Upper lobe of right lung (tissue), 1 donor: ENCODE measurements around the gene PRDM16. TPM values are rescaled to one million over a fixed set of nuclear protein-coding genes. Genes with fewer than 3 reads are reported as not detected.

Experiments used
- ATAC-seq: fragments of 200-7000 bp; cut with Tn5 transposase; one replicate; pipeline ENCODE4 v1.9.1; 2020; ENCODE audit warnings: mild to moderate bottlenecking, moderate library complexity
- DNase-seq: peaks from one replicate; pipeline ENCODE4 v3.0.0-alpha.2; 2020
- H3K27ac ChIP-seq: fragments of 200-600 bp; one replicate; pipeline ENCODE4 v1.8.0; 2022
- H3K27me3 ChIP-seq: fragments of 200-600 bp; one replicate; pipeline ENCODE4 v1.8.0; 2022; ENCODE audit warnings: mild to moderate bottlenecking
- H3K36me3 ChIP-seq: fragments of 200-600 bp; one replicate; pipeline ENCODE4 v1.8.0; 2022
- H3K4me1 ChIP-seq: fragments of 200-600 bp; one replicate; pipeline ENCODE4 v1.8.0; 2022
- H3K4me3 ChIP-seq: fragments of 200-600 bp; one replicate; pipeline ENCODE4 v1.8.0; 2022; ENCODE audit warnings: mild to moderate bottlenecking
- H3K9me3 ChIP-seq: fragments of 200-600 bp; one replicate; pipeline ENCODE4 v1.8.0; 2022
- CTCF ChIP-seq: fragments of 200-600 bp; IDR thresholded peaks from one replicate; pipeline ENCODE4 v1.8.0; 2022; ENCODE audit warnings: antibody characterized with exemption
- intact Hi-C: fragments of 100-400 bp; cut with DNase I; formaldehyde crosslinking; loops from one replicate; pipeline ENCODE4 v1.11.0; 2022
- total RNA-seq: library from RNA; stranded (reverse); fragmentation: NEBNext Ultra II Directional; extraction: Animal tissue kit (Norgen Biotek cat#: 25700); gene quantifications from one replicate; pipeline ENCODE4 v1.2.1, GENCODE V29; 2021
- donor health status: DM: no; HTN: yes; CAD: no; lungs with severe emphysema.

Gene PRDM16
- total RNA-seq, 1 donor from 2014 or later = 21.0 TPM

GRCh38 chr1:3383679-3384078, 314.7 kb downstream of the PRDM16 start:
- ATAC-seq (no peak), DNase-seq (no peak)
- no peaks in the 10 kb centered on the region for H3K4me1 ChIP-seq
- H3K27me3 ChIP-seq = peaks cover 2% of the 10 kb centered on the region
- intact Hi-C loops = no loop called here
- no peak for TF ChIP-seq CTCF
- H3K36me3 ChIP-seq = no peaks in the 10 kb centered on the region
- no peak overlapping the region for H3K27ac ChIP-seq
- no peaks in the 10 kb centered on the region for H3K9me3 ChIP-seq
- no peak overlapping the region for H3K4me3 ChIP-seq

GRCh38 chr1:3384407-3384806, 315.4 kb downstream of the PRDM16 start:
- Histone ChIP-seq H3K27ac (no peak overlapping the region), H3K4me1 (no peaks in the 10 kb centered on the region), H3K9me3 (no peaks in the 10 kb centered on the region), H3K27me3 (peaks cover 10% of the 10 kb centered on the region), H3K36me3 (no peaks in the 10 kb centered on the region), H3K4me3 (no peak overlapping the region)
- DNase-seq (no peak), ATAC-seq (no peak)
- intact Hi-C loops = no loop called here
- TF ChIP-seq CTCF = no peak

- H3K36me3 ChIP-seq = no peaks in the 10 kb centered on the region
- intact Hi-C loops = no loop called here
- no peak for DNase-seq
- no peak overlapping the region for H3K4me3 ChIP-seq
- H3K27ac ChIP-seq = no peak overlapping the region
- H3K9me3 ChIP-seq = no peaks in the 10 kb centered on the region
- no peak for TF ChIP-seq CTCF
- no peak for ATAC-seq
- no peaks in the 10 kb centered on the region for H3K4me1 ChIP-seq
- peaks cover 23% of the 10 kb centered on the region for H3K27me3 ChIP-seq
These were observed 317.4 kb downstream of the PRDM16 start for GRCh38 chr1:3386205-3387002.

- intact Hi-C loops = no loop called here
- Histone ChIP-seq H3K36me3 (no peaks in the 10 kb centered on the region), H3K4me3 (no peak overlapping the region), H3K4me1 (no peaks in the 10 kb centered on the region), H3K27ac (no peak overlapping the region), H3K9me3 (no peaks in the 10 kb centered on the region), H3K27me3 (peaks cover 32% of the 10 kb centered on the region)
- ATAC-seq (no peak), DNase-seq (no peak)
- TF ChIP-seq CTCF = no peak
These were observed 318.4 kb downstream of the PRDM16 start for GRCh38 chr1:3387401-3387800.

GRCh38 chr1:3389093-3389833, 320.3 kb downstream of the PRDM16 start:
- peaks cover 8% of the 10 kb centered on the region for H3K4me1 ChIP-seq
- TF ChIP-seq CTCF = no peak
- no peaks in the 10 kb centered on the region for H3K9me3 ChIP-seq
- no peak for ATAC-seq
- intact Hi-C loops = no loop called here
- H3K4me3 ChIP-seq = no peak overlapping the region
- H3K27me3 ChIP-seq = peaks cover 51% of the 10 kb centered on the region
- DNase-seq = no peak
- no peak overlapping the region for H3K27ac ChIP-seq
- H3K36me3 ChIP-seq = no peaks in the 10 kb centered on the region
